ENCODE measurements around the gene HOXD10.

GRCh38 chr2:176072292-176072669, 44.3 kb upstream of the HOXD10 start:
- no peak for TF ChIP-seq EP300 (conservative IDR thresholded peaks at IDR 0.05; ENCODE audit: poor library complexity, severe bottlenecking)
- TF ChIP-seq TAF1 (IDR thresholded peaks at IDR 0.05; ENCODE audit: low read depth) = no peak
- no peak for TF ChIP-seq SMC3 (conservative IDR thresholded peaks at IDR 0.05; ENCODE audit: poor library complexity)
